ENCODE measurements around the gene RPS26. TPM values are rescaled to one million over a fixed set of nuclear protein-coding genes. Genes with fewer than 3 reads are reported as not detected.
"Not testable (repeated sequence)": the region's sequence is repeated elsewhere in the genome, so short reads cannot be mapped to it uniquely, and the experiment has no call there.

RPS26 gene
- total RNA-seq, 1 experiment from 2014 or later: 60.4 TPM

GRCh38 chr12:56046027-56046780, 4.5 kb downstream of the RPS26 start:
- H3K9me3 ChIP-seq: no peaks in the 10 kb centered on the region
- ChIA-PET POLR2A (interaction anchor here (0.9 kb wide), 1 partner anchor 58 kb away, joined by 3 read pairs; the partner anchor contains the start of gene PA2G4), CTCF (interaction anchor here (1.0 to 1.3 kb wide), 2 partner anchors 50 to 591 kb away, joined by 3 to 5 read pairs; no protein-coding TSS in a partner anchor)
- no peaks in the 10 kb centered on the region for H3K27me3 Mint-ChIP-seq (ENCODE audit: insufficient read depth, unreplicated experiment)
- no peaks in the 10 kb centered on the region for H3K9me3 Mint-ChIP-seq (ENCODE audit: unreplicated experiment)
- H3K36me3 ChIP-seq (ENCODE audit: control insufficient read depth, insufficient read depth, low read length): peaks cover 2% of the 10 kb centered on the region; the same call in 1 of the 2 replicates
- no peak overlapping the region for H3K4me3 Mint-ChIP-seq (ENCODE audit: unreplicated experiment)
- no peak overlapping the region for H3K4me3 ChIP-seq (ENCODE audit: low read depth, low read length)
- no peak for DNase-seq
- H3K27ac Mint-ChIP-seq (ENCODE audit: unreplicated experiment): peak overlapping the region; percentile 63
- peaks cover 10% of the 10 kb centered on the region for H3K4me1 Mint-ChIP-seq (ENCODE audit: low read depth, unreplicated experiment)
- H3K4me1 ChIP-seq: peaks cover 4% of the 10 kb centered on the region; the same call in 1 of the 2 replicates
- H3K27me3 ChIP-seq (replicated peaks; ENCODE audit: control insufficient read depth, insufficient read depth, low read length): no peaks in the 10 kb centered on the region
- no TSS peak for BruUV-seq (replicated peaks)
- intact Hi-C loops (cut with micrococcal nuclease; ENCODE audit: unreplicated experiment): no loop called here
- TF ChIP-seq CTCF (IDR thresholded peaks at IDR 0.05; ENCODE audit: insufficient read depth in 1 of 2, low read depth in 1 of 2, low read length in 1 of 2, severe bottlenecking in 1 of 2, unreplicated experiment in 1 of 2): no peak
- H3K36me3 Mint-ChIP-seq (ENCODE audit: insufficient read depth, unreplicated experiment): peaks cover 56% of the 10 kb centered on the region

DNA sequence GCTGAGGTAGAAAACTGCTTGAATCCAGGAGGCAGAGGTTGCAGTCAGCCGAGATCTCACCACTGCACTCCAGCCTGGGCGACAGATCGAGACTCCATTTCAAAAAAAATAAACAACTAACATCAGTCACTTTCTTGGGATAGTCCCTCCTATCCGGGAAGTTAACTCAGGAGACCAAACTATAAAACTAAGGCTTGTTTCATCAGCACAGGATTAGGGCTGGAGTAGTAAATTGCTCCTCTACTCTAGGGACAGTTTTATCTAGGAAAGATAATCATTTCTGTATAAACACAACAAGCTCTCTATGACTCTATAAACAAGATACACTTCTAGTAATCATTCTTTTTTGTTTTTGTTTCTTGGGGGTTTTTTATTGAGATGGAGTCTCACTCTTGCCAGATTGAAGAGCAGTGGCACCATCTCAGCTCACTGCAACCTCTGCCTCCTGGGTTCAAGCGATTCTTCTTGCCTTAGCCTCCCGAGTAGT, 11.7 kb downstream of the RPS26 start:
- Histone ChIP-seq H3K36me3 (ENCODE audit: control insufficient read depth, insufficient read depth, low read length) (no peaks in the 10 kb centered on the region), H3K9me3 (no peaks in the 10 kb centered on the region), H3K4me1 (no peaks in the 10 kb centered on the region), H3K4me3 (ENCODE audit: low read depth, low read length) (no peak overlapping the region), H3K27me3 (replicated peaks; ENCODE audit: control insufficient read depth, insufficient read depth, low read length) (no peaks in the 10 kb centered on the region)
- no peaks in the 10 kb centered on the region for H3K4me1 Mint-ChIP-seq (ENCODE audit: low read depth, unreplicated experiment)
- no peaks in the 10 kb centered on the region for H3K36me3 Mint-ChIP-seq (ENCODE audit: insufficient read depth, unreplicated experiment)
- H3K4me3 Mint-ChIP-seq (ENCODE audit: unreplicated experiment): no peak overlapping the region
- POLR2A ChIA-PET: no interaction called here
- intact Hi-C loops (cut with micrococcal nuclease; ENCODE audit: unreplicated experiment): no loop called here
- no peak for DNase-seq
- no peak for TF ChIP-seq CTCF (IDR thresholded peaks at IDR 0.05; ENCODE audit: insufficient read depth in 1 of 2, low read depth in 1 of 2, low read length in 1 of 2, severe bottlenecking in 1 of 2, unreplicated experiment in 1 of 2)
- H3K9me3 Mint-ChIP-seq (ENCODE audit: unreplicated experiment): no peaks in the 10 kb centered on the region
- no TSS peak for BruUV-seq (replicated peaks)
- CTCF ChIA-PET: interaction anchor here (1.0 kb wide), 1 partner anchor 24 kb away, joined by 3 read pairs; no protein-coding TSS in a partner anchor
- H3K27ac Mint-ChIP-seq (ENCODE audit: unreplicated experiment): no peak overlapping the region
- no peaks in the 10 kb centered on the region for H3K27me3 Mint-ChIP-seq (ENCODE audit: insufficient read depth, unreplicated experiment)

GRCh38 chr12:56059964-56060363, 18.2 kb downstream of the RPS26 start:
- H3K4me1 ChIP-seq; POLR2A ChIA-PET; CTCF ChIA-PET; H3K9me3 ChIP-seq; intact Hi-C loops (cut with micrococcal nuclease; ENCODE audit: unreplicated experiment); H3K36me3 ChIP-seq (ENCODE audit: control insufficient read depth, insufficient read depth, low read length); H3K4me1 Mint-ChIP-seq (ENCODE audit: low read depth, unreplicated experiment); H3K4me3 ChIP-seq (ENCODE audit: low read depth, low read length); H3K27ac Mint-ChIP-seq (ENCODE audit: unreplicated experiment); H3K27me3 Mint-ChIP-seq (ENCODE audit: insufficient read depth, unreplicated experiment); H3K36me3 Mint-ChIP-seq (ENCODE audit: insufficient read depth, unreplicated experiment); BruUV-seq (replicated peaks); H3K27me3 ChIP-seq (replicated peaks; ENCODE audit: control insufficient read depth, insufficient read depth, low read length); H3K9me3 Mint-ChIP-seq (ENCODE audit: unreplicated experiment); H3K4me3 Mint-ChIP-seq (ENCODE audit: unreplicated experiment): not testable (repeated sequence)
- peak in 1 of 2 experiments; percentile 43 for DNase-seq

Data from Caco-2 (cell line).